Stimulated activated CD4-positive, alpha-beta T cell treated with anti-CD3 and anti-CD28 coated beads, Interleukin-1b, Interleukin-23, amount 100 ng/mL, for 4 hours (primary cell): ENCODE measurements around the gene CBX2.
A peak's percentile ranks its signal among the peaks of the same experiment; 100 is the strongest.

ENCODE experiments used
- DNase-seq, 2 donors: peaks; one replicate each; pipeline ENCODE4 v3.0.0-alpha.2; 2020; ENCODE audit warnings: low read depth in 2 of 2

CBX2 gene

DNA sequence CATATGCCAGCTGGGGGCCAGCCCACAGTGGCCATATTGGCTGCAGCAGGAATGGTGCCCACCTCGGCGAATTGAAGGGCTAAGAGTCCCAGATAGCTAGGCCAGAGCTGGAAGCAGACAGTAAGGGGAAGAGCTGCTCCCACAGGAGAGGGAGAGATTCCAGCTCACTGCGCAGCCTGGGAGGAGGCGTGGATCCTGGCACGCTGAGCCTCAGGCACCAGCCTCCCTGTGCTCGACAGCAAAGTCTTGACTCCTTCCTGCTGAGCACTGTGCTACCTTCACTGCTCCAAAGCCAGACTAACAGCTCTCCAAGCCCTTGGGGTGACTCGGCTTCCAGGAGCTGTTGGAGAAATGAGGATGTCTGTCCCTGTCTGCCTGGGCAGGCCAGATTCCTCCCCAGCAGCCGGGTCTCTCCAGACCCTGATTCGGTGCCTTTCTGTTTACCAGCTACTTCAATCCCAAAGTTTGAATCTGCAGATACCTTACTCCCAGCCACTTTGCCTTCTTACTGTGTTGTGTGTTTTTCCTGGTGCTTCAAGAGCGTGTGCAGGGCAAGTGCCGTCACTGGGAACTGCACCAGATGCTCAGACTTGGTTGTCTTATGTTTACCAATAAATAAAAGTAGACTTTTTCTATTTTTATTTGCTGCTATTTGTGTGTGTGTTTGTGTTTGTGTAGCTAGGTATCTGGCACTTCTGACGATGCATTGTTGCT lies 9.1 kb downstream of the CBX2 start:
- no peak for DNase-seq

DNA sequence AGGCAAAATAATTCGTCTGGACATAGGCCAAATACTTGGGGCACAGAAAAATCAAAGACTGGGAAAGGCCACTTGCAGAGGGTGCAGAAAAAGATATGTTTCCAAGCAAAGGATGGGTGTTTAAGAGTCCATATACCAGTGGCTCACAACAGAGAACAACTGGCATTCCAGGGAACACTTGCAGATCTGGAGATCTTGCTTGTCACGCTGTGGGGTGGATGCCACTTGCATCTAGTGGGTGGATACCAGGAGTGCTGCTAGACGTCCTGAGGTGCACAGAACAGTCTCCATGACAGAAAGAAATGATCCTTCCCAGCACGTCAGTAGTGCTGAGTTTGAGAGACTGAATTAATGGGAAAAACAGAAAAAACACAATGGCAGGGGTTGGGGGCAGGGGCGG lies 10.5 kb downstream of the CBX2 start:
- no peak for DNase-seq

- DNase-seq, result no peak
These were observed 11.3 kb downstream of the CBX2 start for GRCh38 chr17:79788989-79789942.

GRCh38 chr17:79789943-79790804 lies 12.2 kb downstream of the CBX2 start:
- DNase-seq, result no peak

DNA sequence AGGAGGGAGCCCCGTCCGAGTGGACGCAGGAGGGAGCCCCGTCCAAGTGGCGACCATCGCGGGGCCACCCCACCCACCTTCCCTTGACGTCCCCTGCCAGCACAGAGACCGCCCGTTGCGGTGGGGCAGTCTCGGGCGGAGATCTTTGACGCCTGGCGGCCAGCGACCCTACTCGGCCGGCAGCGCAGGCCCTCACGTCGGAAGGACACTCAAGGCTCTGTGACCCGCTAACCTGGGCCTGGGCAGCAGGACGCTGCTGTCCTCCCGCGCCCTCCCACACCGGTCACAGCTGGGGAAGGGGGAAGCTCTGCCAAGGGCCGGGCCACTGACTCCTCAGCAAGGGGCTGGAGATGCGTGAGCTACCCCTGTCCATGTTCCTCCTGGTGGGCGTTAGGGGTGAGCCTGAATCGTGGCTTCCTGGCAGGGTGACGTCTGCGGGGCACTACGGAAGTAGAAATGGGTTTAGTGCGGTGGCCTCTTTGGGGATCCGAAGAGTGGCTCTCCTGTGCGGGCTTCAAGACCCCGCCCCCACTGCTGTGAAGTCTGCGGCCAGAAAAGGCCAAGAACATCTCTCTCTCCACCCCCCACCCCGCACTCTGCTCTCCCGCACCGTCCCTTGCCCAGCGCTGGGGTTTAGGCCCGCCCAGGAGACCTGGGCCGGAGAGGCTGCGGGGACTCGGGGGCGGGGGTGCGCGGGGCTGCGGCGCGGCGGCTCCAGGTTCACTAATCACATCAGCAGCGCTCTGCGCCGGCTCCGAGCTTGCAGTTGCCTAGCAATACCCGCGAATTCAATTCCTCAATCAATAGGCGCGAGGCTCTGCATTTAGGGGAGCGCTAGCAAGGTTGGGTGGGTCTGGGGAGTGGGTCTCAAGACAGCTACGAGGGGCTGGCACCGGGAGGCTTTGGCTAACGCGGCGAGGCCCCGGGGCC lies 13.1 kb downstream of the CBX2 start:
- DNase-seq, result no peak

GRCh38 chr17:79791735-79792161 lies 13.8 kb downstream of the CBX2 start:
- DNase-seq, result no peak

GRCh38 chr17:79792341-79792871 lies 14.5 kb downstream of the CBX2 start:
- DNase-seq, result no peak

- no peak for DNase-seq
These were observed 15.3 kb downstream of the CBX2 start for GRCh38 chr17:79792984-79793923.

DNA sequence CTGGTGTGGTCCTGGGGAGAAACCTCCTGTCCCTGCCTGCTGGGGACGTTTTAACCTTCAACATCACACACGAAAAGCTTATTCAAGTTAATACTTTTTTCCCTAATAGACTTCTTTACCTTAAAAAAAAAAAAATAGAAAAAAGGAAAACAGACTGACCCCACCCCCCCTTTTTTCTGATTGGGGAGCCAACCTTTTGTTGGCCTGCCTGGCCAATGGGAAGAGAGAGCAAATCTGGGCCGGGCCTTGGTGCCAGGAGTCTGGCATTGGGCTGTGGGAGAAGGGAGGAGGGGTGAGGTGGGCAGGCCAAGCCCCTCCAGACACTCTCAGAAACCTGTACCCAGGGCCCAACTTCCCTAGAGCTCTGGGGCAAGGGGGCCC lies 16.0 kb downstream of the CBX2 start:
- no peak for DNase-seq

DNA sequence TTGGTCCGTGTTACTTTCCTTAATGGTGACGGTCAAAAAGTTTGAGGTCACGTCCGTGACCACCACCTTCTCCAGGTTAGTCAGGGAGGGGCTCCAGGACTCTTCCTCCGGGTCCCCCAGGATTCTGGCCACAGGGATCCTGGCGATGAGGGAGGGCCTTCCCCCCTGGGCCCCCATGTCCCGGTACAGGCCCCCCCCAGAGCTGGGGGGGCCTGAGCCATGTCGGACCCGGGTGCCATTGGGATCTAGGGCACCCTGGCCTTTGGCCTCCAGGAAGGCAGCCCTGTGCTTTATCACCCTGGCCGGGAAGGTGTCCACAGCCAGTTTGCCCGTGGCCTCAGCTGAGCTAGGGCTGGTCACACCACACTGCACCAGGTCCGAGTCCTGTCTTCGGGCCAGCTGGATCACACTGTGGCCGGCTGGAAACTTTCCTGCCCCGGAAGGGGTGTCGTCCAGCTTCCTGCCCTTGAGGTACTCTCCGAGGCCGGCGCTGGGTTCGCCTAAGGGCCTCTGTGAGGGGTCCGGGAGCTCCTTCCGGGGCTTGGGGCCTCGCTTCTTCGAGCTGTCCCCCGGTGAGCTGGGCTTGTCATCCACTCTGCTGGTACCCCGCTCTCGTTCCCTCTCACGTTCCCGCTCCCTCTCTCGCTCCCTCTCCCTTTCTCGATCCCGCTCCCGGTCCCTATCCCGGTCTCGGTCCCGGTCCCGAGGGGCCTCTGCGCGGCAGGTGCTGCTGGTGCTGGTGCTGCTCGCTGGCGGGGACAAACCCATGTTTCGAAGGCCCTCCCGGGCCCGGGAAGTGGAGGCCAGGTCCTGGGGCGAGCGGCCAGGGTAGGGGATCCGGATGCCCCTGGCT lies 16.9 kb downstream of the CBX2 start:
- DNase-seq, result no peak

DNA sequence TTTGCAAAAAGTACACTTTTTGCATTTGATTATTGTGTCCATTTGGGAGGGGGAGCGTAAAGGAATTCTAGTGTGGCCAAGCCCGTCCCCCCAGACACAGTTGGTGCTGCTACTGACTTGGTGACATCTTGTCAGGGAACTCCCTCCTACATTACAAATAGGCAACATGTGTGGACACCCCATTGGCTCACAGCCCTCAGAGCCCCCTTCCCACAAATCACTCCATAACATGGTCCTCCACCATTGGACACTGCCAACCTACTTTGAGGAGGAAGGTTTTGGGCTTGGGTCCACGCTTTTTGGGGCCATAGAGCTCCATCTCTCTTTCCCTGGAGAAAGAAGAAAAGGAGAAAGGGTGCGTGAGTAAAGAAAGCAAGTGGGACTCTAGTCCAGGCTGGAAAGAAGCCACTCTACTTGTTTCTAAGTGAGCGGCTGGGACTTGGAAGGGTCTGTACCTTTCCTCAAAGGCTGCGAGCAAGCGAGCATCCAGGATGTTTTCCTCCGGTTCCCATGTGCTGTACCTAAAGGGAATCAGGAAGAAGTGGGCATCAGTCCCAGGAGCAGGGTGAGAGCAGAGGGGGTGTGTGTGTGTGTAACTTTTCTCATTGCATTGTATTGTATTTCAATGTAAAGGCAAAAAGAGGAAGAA lies 18.0 kb downstream of the CBX2 start:
- DNase-seq, result no peak

GRCh38 chr17:79796444-79796762 lies 18.5 kb downstream of the CBX2 start:
- no peak for DNase-seq

DNA sequence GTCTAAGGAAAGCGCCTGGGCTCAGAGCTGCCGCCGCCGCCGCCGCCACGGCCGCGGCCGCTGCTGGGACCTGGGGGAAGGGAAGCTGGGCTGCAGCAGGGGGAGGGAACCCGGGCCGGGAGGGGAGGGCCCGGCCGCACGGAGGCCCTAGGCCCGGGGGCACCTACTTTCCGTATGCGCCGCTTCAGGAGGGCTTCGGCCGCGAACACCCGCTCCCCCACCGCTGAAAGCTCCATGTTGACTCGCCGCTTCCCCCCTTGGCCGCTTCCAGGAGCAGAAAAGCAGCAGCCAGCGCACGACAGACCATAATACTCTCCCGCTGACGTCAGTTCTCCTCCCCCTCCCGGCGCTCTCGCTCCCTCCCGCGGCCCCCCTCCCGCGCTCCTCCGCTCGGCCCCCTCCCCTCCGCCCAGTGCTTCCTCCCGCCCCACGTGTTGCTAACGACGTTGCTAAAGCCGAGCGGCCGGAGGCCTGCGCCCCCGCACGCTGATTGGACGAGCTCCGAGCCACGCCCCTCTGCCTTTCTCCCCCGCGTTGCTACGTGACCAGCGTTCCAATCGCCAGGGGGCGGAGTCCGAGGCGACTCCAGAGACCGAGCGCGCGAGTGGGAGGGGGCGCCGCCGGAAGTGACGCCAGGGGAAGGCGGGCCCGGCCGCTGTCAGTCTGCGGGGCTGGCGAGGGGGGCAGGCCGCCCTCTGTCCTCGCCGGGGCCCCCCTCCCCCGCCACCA lies 19.0 kb downstream of the CBX2 start, which contains the start of gene CBX8:
Gene CBX8 (minus strand): TSS at position 315 of the 729 bp plus-strand sequence. CDS start 79 bp downstream, at position 236.
- peak; percentile 97 to 98 for DNase-seq

DNA sequence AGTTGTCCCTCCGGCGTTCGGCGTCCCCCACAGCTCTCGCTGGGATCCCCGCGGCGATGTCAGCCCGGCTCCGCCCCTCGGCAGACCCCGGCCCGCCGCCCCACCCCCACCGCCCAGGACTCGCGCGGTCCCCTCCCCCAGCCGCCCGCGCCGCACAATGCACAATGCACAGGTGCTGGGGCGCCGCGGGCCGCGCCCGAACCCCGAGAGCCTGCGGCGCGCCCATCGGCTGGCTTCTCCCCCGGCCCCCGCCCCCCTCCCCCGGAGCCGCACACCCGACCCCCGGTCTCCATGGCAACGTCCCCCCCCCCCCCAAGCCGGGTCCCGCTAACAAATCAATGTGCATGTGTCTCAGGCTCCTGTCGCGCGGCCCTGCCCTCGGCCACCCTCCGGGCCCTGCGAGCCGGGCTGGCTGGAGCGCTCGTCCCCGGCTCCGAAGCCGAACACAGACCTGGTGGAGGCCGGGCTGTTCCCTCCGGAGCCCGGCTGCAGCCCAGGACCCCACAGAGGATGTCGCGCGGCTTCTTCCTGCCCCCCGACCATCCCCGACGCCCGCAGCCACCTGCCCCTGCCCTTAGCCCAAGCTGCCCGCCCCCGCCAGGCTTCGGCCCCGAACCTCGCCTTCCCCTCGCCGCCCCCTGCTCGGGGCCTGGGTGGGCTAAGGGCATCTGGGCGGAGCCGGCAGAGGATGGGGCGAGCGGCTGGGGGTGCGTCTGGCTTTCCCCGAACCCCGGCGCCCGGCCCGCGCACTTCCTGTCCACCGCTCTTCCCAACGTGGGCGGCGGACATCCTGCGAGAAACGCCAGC lies 19.7 kb downstream of the CBX2 start:
- no peak for DNase-seq

DNA sequence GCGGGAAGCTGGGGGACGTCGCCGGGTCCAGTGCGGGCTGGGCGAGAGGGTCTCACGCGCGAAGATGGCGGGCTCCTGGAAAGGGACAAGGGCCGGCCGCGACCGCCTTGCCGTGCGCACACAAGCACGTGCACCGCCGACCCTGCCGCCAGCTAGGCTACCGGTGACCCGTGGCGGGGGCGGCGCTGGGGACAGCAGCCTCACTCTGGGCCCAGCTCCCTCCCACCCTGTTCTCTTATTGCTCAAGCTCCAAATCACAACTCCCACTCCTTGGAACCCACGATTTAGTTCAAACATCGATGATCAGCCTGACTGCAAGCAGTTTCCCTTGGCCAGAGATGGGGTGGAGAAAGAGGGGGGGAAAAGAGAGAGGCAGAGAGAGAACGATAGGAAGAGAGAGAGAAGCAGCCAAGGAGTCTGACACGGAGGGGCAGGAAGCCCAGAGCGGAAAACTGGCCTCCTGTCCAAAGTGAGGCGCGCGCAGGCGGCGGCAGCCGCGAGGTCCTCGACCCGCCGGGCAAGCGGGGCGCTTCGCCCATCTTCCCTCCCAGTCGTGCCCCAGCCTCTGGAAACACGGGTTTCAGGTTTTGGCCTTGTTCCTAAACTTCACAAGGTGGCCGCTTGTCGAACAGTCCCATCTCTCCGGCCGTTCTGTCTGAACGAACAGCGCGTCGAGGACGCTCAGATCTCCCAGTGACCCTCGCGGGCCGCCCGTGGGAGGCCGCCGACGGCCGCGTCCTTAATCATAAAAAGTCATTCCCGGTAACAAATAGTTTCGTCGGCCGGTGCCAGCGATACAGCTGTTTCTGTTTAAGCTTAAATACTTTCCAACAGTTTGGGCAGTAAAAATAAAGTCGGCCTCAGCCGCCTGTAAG lies 20.6 kb downstream of the CBX2 start:
- DNase-seq, result no peak

DNA sequence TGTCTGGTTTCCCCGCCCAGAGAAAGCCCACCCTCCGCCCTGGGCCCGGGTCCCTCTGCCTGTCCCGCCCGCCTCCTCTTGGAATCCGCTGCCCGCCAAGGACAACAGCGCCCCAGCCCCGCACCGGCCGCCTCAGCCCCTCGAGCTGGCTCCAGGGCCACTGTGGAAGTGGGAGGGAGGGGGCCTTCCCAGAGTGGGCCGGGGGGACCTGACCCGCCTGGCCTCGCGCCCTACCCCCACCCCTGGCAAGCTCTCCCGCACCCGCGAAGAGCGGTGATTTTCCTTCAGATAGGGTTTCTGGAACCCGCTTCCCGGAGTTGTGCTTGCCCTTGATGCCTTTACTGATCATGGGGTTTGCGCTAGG lies 21.2 kb downstream of the CBX2 start:
- DNase-seq, result no peak
